Epithelial cell of proximal tubule (primary cell): ENCODE data around the gene SLC49A4. TPM values are rescaled to one million over a fixed set of nuclear protein-coding genes. Genes with fewer than 3 reads are reported as not detected.

Source experiments
- DNase-seq: peaks from one replicate; pipeline ENCODE4 v3.0.0-alpha.2; 2011; ENCODE audit warnings: low read depth
- H3K4me3 ChIP-seq: 2 replicates; pipeline ENCODE4 v1.5.1; 2011; ENCODE audit warnings: low read depth, mild to moderate bottlenecking, low read length
- total RNA-seq: library from RNA; depleted of rRNA; stranded (reverse); fragments of >200 nt; gene quantifications from 2 replicates; pipeline ENCODE4 v1.2.3, GENCODE V29; 2015
- TF ChIP-seq, protein P1 (sequence below): conservative IDR thresholded peaks from 2 replicates; pipeline ENCODE4 v1.5.1; 2012; ENCODE audit warnings: low read depth, mild to moderate bottlenecking, low read length

SLC49A4 gene
- total RNA-seq, 1 donor from 2014 or later: 12.2 TPM

DNA sequence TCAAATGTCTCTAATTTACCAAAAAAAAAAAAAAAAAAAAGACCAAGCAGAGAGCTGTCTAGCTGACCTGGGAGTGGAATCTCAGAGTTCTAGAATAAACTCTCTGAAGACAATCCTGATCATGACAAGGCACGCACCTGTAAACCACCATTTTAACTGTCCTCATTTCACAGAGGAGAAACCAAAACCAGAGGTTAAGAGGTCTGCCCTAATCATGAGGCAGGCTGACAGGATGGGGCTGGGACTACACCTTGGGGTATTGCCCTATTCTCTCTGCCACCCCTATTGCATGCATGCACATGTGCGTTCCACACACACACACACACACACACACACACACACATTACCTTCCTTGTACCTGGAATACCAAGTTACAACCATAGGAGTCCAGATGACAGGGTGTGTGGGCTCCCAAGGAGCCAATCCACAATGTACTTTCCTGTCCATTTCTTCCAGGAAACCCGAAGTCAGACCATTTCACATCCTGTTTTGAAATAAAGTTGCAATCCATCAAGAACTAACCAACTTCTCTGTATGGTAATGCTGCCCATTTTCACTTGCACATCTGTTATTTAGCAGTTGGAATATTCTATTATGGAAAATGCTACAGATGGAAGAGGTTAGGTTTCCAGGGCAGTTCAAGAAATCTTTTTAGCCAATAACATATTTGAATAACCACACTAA, 35.9 kb upstream of the SLC49A4 start:
- DNase-seq: no peak
- H3K4me3 ChIP-seq: no peak overlapping the region
- TF ChIP-seq, protein P1, sequence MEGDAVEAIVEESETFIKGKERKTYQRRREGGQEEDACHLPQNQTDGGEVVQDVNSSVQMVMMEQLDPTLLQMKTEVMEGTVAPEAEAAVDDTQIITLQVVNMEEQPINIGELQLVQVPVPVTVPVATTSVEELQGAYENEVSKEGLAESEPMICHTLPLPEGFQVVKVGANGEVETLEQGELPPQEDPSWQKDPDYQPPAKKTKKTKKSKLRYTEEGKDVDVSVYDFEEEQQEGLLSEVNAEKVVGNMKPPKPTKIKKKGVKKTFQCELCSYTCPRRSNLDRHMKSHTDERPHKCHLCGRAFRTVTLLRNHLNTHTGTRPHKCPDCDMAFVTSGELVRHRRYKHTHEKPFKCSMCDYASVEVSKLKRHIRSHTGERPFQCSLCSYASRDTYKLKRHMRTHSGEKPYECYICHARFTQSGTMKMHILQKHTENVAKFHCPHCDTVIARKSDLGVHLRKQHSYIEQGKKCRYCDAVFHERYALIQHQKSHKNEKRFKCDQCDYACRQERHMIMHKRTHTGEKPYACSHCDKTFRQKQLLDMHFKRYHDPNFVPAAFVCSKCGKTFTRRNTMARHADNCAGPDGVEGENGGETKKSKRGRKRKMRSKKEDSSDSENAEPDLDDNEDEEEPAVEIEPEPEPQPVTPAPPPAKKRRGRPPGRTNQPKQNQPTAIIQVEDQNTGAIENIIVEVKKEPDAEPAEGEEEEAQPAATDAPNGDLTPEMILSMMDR: no peak

DNA sequence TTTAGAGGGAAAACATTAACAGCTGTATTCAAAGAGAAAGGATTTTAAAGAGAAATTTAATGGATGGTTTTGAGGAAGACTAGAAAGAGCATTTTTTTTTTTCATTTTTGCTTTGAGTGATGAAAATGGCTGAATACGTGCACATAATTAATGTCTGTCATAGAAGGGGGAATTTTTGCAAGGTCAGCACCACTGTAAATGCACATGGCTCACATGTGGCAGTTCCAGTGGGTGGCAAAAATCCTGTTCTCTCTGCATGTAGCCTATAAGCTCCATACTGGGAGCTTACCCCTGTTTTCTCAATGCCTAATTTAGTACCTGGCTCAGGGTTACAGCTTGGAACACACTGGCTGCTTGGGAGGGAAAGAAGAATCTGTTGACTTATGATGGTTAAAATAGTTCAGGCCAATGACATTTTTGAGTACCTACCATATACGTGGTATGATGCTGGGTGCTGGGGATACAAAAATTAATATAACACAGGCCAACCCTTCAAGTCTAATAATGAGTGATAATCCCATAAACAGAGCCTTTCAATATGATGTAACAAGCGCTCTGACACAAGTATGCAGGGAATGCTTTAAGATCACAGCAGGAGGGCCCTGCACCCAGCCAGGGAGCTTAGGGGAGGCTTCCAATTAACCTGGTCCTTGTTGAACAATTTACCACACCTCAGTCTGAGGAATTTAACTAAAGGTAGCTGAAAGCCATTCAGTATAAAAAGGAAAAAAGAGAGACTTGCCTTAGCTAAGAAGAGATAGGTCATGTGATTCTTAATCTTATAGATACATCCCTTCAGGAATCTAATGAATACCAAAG, 34.2 kb upstream of the SLC49A4 start:
- no peak overlapping the region for H3K4me3 ChIP-seq
- TF ChIP-seq, protein P1: no peak
- no peak for DNase-seq

DNA sequence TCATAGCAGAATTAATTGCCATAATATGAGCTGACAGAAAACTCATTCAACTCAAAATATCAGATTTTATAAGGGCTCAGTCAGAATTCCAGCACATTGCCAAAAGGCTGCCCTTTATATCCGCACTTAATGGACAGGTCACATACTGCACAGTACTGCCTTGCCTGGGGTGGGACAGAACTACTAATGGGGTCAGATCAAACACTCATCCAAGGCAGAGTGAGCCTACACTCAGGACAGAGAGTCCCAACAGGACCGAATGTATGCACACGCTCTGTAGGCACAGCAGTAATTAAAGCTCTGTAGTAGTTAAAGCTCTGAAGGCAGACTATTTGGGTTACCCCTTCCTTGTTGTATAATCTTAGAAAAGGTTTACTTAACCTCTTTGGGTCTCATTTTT, 28.4 kb upstream of the SLC49A4 start:
- TF ChIP-seq, protein P1: no peak
- no peak overlapping the region for H3K4me3 ChIP-seq
- DNase-seq: no peak

DNA sequence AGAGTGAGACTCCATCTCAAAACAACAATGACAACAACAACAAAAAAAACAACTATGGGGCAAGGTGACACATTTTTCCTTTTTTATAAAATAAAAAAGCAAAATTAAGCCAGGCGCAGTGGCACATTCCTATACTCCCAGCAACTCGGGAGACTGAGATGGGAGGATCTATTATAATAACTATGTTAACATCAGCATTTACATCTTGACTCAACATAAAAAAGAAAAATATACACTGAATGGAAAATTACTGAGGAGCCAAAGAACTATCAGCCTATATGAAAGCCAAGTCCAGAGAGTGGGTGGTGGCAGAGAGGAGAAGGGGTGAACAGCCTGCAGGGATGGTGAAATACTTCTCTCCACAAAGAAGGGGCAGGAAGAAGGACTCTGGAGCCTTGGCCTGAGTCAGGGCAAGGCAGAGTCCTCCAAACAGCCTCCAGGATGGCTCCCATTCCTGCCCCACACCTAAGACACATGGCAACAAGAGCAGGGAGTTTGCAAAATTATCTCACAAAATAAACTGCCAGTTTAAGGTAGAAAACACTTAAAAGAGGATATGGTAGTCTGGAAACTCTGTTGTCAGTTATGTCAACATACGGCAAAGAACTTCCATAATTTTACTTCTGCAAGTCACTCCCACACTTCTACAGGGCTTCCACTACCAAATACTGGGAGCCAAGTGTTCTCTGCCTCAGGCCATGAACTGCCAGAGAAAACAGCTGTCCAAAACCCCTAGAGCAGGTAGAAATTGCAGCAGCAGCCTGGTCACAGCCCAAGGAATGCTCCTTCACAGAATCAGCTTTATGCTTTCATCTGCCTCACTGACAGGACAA, 27.1 kb upstream of the SLC49A4 start:
- no peak for DNase-seq
- TF ChIP-seq, protein P1: no peak
- no peak overlapping the region for H3K4me3 ChIP-seq

DNA sequence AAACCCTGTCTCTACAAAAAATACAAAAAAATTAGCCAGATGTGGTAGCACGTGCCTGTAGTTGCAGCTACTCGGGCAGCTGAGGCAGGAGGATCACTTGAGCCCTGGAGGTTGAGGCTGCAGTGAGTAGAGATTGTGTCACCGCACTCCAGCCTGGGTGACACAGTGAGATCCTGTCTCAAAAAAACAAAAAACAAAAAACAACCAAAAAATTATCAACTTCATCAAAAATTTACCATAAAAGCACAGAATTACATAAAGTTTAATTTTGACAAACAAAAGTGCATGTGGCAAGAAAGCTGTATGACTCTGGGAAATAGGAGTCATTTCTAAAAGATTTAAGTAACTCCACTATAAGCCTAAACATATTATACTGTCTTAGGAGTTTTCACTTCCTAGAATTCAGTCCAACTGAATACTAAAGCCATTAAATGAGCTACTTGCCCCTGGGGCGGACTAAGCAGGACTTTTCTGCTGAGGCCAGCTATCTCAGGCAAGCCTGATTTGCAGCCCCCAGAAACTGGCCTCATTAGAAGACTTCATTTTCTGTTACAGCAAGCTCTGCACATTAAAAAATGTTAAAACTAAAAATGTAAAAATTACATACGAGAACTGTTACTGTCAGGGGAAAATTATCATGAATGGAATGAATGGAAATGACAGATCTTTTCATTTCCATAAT, 24.2 kb upstream of the SLC49A4 start:
- TF ChIP-seq, protein P1: no peak
- no peak overlapping the region for H3K4me3 ChIP-seq
- DNase-seq: no peak

DNA sequence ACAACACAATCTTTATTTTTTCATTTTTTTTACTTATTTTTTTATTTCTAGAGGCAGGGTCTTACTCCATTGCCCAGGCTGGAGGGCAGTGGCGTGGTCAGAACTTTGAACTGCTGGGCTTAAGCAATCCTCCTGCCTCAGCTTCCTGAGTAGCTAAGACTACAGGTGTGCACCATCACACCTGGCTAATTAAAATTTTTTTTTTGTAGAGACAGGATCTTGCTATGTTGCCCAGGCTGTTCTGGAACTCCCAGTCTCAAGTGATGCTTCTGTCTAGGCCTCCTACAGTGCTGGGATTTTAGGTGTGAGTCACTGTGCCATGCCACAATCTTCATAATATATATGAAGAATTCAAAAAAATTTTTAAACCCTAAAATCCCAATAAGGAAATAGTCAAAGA, 22.0 kb upstream of the SLC49A4 start:
- no peak overlapping the region for H3K4me3 ChIP-seq
- TF ChIP-seq, protein P1: no peak
- no peak for DNase-seq
